Left colon (tissue), 2 donors: ENCODE data around the gene FANCD2OS. TPM values are rescaled to one million over a fixed set of nuclear protein-coding genes. Genes with fewer than 3 reads are reported as not detected.
"Not testable (repeated sequence)": the region's sequence is repeated elsewhere in the genome, so short reads cannot be mapped to it uniquely, and the experiment has no call there.

Experiments used
- ATAC-seq: fragments of 200-7000 bp; cut with Tn5 transposase; one replicate; pipeline ENCODE4 v1.9.1; 2020; ENCODE audit warnings: mild to moderate bottlenecking, moderate library complexity
- DNase-seq, 2 donors: peaks; one replicate each; pipeline ENCODE4 v3.0.0-alpha.2; 2020
- intact Hi-C, 2 donors: fragments of 100-400 bp; cut with DNase I in 1 of 2; cut with micrococcal nuclease in 1 of 2; formaldehyde crosslinking; loops; one replicate each; pipeline versions ENCODE4 v1.11.2 to v1.14.0; 2022; cut with DNase I, micrococcal nuclease
- long read RNA-seq: library from polyadenylated mRNA; unstranded; transcript quantifications from one replicate; pipeline ENCODE4 v2.0.0, GENCODE V29; 2021
- total RNA-seq, 2 donors: library from RNA; stranded (reverse); fragmentation: NEBNext Ultra II Directional; extraction: Animal tissue kit (Norgen Biotek cat#: 25700); gene quantifications; one replicate each; pipeline ENCODE4 v1.2.1, GENCODE V29; 2021
- donor health status: DM: no; HTN: no; CAD: no.
- donor health status: DM: yes; HTN: yes; CAD: no.

The FANCD2OS gene, protein sequence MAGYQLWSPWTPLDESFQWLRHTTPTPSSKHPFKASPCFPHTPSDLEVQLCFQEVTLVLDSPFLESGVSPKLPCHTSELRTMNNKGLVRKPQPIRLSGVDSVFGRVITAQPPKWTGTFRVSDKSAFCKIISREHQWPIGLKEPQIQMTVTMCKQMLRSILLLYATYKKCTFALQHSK
- not detected for total RNA-seq
- long read RNA-seq, result 0 reads

DNA sequence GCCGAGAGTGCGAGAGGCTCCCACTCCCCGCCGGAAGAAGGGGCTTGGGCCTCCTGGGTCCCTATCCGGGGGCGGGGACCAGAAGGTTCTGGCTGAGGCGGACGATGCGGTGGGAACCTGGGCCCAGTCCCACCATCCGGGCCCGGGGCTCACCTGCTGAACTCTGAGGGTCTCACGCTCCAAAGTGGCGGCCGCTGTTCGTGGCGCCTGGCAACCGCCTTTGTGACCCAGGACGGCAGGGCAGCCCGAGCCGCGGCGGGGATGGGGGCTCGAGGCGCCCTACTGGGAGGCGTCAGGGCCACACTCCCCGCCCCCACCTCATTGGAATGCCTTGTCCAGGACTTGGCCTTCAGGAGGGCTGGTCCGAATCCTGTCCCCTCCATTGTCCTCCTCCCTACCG, at the start of gene FANCD2OS:
Gene FANCD2OS (minus strand): TSS at position 165 of the 400 bp plus-strand sequence. CDS start 3,481 bp downstream, outside the sequence.
- intact Hi-C loops, result no loop called here
- ATAC-seq (no peak), DNase-seq (no peak)

DNA sequence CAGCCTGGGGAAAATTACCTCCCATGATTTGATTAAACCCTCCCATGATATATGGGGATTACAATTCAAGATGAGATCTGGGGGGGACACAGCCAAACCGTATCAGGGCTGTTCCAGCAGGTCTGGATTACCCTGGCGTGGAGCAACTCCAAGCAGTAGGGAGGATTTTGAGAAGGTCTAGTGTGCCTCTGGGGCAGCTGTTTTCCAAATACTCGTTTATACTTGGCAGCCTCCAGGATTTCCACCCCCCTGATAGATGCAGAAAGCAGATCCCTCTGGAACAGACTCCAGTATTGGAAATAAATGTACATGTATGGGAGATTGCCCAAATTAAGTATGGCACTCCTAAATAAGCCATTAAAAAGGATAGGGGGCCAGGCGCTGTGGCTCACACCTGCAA, 49.0 kb upstream of the FANCD2OS start:
- DNase-seq (no peak), ATAC-seq (no peak)
- intact Hi-C loops, result no loop called here

DNA sequence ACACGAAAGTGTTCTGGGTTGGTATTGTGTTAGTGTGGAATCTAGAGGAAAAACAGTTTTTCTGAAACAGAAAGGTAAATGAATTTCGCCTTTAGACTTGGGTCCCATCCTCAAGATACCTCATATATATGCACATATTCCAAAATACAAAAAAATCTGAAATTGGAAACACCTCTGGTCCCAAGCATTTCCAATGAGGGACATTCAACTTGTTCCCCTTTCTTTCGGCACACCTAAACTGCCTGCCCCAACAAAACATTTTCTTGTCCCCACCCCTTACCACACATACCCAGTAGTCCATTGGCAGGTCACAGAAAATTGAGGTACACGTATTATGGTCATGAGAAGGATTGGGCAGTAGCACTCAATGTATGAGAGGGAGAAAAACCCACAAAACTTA, 47.6 kb upstream of the FANCD2OS start:
- no peak for ATAC-seq
- intact Hi-C loops, result no loop called here
- DNase-seq, result no peak

DNA sequence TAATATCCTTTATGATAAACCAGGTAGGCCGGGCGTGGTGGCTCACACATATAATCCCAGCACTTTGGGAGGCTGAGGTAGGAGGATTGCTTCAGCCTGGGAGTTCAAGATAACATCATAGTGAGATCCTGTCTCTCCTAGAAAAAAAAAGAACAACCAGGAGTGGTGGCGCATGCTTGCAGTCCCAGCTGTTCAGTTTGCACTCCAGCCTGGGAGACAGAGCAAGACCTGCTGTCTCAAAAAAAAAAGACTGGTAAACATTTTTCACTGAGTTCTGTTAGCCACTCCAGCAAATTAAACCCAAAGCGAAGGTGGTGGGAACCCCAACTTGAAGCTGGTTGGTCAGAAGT, 47.0 kb upstream of the FANCD2OS start:
- intact Hi-C loops, result no loop called here
- ATAC-seq (no peak), DNase-seq (no peak)

DNA sequence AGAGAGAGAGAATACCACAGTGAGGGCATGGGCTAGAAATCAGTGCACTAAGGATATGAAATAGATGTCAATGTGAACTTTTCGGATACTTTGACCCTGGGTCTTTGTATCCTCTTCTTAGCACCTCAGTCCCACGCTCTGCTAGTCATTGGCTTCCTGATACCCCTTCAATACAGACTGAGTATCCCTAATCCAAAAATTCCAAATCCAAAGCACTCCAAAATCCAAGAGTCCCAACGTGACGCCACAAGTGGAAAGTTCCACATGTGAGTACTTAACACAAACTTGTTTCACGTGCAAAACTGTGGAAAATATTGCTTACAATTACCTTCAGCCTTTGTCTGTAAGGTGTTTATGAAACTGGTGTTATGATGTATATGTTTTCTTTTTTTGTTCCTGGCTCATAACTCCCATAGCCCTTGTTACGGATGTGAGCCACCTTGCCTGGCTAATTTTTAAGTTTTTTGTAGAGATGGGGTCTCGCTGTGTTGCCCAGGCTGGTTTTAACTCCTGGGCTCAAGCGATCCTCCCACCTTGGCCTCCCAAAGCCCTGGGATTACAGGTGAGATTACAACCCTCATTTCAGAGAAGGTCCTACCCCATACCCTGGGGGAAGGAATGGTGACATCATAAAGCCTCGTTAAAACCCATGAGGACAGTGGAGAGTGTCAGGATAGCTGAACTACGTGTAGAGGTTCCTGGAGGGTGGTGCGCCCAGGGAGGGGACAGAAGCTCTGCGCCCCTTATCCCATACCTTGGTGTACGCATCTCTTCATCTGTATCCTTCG, 46.5 kb upstream of the FANCD2OS start:
- DNase-seq (no peak), ATAC-seq (peak; percentile 14)
- intact Hi-C loops, result no loop called here

DNA sequence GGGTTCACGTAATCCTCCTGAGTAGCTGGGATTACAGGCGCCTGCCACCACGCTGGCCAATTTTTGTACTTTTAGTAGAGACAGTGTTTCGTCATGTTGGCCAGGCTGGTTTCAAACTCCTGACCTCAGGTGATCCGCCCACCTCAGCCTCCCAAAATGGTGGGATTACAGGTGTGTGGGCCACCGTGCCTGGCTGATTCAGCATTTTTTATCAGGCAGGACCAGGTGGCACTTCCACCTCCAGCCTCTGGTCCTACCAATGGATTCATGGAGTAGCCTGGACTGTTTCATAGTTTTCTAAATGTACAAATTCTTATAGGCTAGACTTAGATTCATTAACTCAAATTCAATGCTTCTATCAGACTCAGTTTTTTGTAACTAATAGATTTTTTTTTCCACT, 42.9 kb upstream of the FANCD2OS start:
- intact Hi-C loops, result no loop called here
- no peak for ATAC-seq
- DNase-seq, result no peak

DNA sequence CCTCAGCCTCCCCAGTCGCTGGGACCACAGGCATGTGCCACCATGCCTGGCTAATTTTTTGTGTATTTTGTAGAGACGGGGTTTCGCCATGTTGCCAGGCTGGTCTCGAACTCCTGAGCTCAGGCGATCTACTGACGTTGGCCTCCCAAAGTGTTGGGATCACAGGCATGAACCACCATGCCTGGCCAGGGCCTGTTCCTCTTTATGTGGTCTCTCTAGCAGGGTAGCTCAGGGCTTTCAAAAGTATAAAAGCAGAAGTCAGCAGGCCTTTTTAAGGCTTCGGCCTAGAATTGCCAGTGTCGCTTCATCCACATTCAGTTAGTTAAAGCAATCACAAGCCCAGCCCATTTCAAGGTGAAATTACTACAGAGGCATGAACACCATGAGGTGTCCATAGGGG, 41.2 kb upstream of the FANCD2OS start:
- intact Hi-C loops, result no loop called here
- DNase-seq (no peak), ATAC-seq (no peak)

DNA sequence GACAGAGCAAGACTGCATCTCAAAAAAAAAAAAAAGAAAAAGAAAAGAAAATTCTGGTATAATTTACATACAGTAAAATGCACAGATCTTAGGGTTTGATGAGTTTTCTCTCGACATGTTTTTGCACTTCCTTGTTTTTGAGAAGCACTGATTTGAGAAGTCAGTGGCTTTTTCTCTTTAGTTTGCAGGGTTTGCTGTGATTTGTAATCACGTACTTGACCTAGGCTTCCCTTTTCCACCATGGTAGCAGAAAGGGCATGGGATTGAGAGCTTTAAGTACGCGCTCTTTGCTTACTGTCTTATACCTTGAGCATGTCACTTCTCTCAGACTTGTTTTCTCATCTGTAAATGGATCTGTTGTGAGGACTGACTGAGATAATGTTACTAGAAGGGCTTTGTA, 37.6 kb upstream of the FANCD2OS start:
- intact Hi-C loops, result no loop called here

DNA sequence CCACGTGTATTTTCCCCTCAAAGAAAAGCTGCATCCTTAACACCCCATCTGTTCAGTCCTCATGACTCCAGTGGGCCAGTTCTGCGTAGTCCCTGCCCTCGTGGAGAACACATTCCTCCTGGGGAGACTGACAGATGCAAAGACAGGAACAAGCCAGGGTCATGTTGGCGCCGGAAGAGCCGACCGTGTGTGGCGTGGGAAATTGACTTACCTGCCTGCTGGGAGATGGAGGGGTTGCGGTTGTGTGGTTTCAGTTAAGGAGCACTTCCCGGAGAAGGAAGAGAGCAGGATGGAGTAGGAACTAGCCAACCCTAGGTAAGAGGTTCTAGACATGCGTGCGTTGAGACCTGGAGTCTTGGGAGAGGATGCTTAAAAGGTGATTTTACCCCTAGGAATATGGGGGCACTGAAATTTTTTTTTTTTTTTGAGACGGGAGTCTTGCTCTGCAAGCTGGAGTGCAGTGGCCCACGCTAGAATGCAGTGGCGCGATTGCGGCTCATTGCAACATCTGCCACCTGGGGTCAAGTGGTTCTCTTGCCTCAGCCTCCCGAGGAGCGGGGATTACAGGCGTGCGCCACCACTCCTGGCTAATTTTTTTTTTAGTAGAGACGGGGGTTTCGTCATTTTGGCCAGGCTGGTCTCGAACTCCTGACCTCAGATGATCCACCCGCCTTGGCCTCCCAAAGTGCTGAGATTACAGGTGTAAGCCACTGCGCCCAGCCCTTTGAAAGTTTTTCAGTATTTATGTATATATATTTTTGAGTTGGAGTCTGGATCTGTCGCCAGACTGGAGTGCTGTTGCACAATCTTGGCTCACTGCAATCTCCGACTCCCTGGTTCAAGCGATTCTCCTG, 34.9 kb upstream of the FANCD2OS start:
- intact Hi-C loops, result no loop called here
- no peak for ATAC-seq
- DNase-seq, result peak in 1 of 2 donors; percentile 20

More for the DNA sequence above, 37.6 kb upstream of the FANCD2OS start:
- ATAC-seq, result no peak
- no peak for DNase-seq

DNA sequence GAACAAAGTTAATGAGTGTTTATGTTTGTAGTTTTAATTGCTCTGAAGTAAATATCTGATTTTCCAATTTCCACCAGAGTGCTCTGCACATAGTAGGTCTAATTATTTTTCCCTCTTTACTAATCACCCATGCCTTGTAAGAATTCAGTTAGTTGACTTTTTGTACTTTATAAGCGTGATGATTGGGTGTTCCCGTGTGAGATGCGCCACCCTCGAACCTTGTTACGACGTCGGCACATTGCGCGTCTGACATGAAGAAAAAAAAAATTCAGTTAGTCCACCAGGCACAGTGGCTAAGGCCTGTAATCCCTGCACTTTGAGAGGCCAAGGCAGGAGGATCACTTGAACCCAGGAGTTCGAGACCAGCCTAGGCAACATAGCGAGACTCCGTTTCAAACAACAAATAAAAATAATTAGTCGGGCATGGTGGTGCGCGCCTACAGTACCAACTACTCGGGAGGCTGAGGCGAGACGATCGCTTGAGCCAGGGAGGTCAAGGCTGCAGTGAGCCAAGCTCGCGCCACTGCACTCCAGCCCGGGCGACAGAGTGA, 33.0 kb upstream of the FANCD2OS start:
- DNase-seq (peak in 1 of 2 donors; percentile 26), ATAC-seq (no peak)
- intact Hi-C loops, result no loop called here

DNA sequence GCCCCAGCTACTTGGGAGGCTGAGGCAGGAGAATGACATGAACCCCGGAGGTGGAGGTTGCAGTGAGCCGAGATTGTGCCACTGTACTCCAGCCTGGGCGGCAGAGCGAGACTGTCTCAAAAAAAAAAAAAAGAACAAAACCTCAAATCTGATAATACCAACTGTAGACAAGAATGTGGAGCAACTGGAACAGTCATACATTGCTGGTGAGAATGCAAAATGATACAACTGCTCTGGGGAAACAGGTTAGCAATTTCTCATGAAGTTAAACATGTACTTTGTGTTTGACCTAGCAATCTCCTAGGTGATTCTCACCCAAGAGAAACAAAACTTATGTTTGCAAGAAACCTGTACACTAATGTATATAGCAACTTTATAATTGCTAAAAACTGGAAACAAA, 29.1 kb upstream of the FANCD2OS start:
- ATAC-seq (no peak), DNase-seq (no peak)
- intact Hi-C loops, result no loop called here

DNA sequence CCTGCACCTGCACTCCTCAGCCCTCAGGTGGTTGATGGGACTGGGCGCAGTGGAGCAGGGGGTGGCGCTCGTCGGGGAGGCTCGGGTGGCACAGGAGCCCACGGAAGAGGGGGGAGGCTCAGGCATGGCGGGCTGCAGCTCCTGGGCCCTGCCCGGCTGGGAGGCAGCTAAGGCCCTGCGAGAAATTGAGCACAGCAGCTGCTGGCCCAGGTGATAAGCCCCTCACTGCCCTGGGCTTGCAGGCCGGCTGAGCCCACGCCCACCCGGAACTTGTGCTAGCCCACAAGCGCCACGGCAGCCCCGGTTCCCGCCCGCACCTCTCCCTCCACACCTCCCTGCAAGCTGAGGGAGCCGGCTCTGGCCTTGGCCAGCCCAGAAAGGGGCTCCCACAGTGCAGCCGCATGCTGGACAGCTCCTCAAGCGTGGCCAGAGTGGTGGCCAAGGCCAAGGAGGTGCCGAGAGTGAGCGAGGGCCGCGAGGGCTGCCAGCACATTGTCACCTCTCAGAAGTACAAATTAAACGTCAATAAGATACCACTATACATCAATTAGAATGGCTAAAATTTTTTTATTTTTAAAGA, 28.5 kb upstream of the FANCD2OS start:
- intact Hi-C loops, result no loop called here
- ATAC-seq, result no peak
- DNase-seq, result no peak

DNA sequence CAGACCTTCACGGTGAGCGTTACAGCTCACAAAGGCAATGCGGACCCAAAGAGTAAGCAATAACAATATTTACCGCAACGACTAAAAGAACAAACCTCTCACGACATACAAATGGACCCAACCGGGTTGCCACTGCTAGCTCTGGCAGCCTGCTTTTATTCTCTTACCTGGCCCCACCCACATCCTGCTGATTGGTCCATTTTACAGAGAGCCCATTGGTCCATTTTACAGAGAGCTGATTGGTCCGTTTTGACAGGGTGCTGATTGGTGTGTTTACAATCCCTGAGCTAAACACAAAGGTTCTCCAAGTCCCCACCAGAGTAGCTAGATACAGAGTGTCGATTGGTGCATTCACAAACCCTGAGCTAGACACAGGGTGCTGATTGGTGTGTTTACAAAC, 27.8 kb upstream of the FANCD2OS start:
- ATAC-seq, DNase-seq, intact Hi-C loops: not testable (repeated sequence)

DNA sequence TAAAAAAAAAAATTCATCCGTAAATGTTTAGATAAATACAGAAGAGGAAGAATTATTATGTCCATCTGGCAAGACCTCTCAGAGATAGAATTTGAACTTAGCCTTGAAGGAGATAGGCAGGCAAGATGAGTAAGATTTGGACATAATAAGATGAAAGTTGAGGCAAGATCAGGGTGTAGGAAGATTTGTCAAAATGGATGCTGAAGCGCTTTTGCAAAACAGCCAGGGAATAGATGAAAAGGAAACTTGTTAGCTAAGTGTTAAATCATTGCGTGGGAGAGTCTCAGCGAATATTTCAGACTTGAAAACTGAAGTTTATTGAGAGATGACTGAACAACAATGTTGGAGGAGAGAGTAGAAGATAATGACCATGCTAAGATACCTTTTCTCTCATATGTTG, 14.7 kb upstream of the FANCD2OS start:
- ATAC-seq, result no peak
- no peak for DNase-seq
- intact Hi-C loops, result no loop called here

DNA sequence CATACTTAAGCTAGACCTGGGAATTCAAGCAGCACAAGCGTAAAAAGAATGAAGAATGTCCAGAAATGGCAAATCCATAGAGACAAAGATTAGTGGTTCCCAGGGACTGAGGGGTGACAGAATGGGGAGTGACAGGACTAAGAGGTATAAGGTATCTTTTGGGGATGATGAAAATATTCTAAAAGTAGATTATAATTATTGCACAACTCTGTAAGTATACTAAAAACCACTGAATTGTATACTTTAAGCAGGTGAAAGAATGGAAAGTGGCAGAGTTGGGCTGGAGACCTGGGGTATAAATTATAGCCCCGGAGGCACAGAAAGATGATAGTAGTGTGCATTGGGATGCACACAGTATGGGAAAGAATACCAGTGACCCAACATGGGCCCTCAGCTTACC, 13.0 kb upstream of the FANCD2OS start:
- ATAC-seq, result no peak
- intact Hi-C loops, result no loop called here

DNA sequence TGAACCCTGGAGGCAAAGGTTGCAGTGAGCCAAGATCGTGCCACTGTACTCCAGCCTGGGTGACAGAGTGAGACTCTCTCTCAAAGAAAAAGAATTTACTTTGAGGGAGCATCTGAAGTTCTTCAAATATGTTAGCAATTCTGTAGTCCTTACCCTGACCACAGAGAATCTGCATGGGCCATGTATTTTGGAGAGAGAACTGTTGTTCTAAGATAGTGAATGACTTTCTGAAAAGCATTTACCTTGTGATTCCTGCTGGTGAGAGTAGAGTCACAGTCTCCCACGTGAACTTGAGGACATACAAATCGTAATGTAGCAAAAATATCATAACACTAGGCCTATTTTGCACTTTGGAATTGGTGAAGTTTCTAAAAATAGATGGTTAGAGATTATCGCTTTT, 11.3 kb upstream of the FANCD2OS start:
- ATAC-seq (no peak), DNase-seq (no peak)
- intact Hi-C loops, result no loop called here

More for the DNA sequence above, 13.0 kb upstream of the FANCD2OS start:
- no peak for DNase-seq

DNA sequence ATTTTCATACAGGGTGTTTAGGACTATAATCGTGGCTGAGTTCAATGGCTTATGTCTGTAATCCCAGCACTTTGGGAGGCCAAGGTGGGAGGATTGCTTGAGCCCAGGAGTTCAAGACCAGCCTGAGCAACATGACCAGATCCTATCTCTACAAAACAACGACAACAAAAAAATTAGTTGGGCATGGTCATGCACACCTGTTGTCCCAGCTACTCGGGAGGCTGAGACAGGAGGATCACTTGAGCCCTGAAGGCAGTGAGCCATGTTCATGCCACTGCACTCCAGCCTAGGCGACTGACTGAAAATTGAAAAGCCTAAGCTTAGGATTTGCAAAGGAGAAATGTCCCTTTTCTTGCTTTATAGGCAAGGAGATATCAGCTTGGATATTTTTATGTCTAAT, 8.9 kb upstream of the FANCD2OS start:
- intact Hi-C loops, result no loop called here
- no peak for ATAC-seq
- no peak for DNase-seq

DNA sequence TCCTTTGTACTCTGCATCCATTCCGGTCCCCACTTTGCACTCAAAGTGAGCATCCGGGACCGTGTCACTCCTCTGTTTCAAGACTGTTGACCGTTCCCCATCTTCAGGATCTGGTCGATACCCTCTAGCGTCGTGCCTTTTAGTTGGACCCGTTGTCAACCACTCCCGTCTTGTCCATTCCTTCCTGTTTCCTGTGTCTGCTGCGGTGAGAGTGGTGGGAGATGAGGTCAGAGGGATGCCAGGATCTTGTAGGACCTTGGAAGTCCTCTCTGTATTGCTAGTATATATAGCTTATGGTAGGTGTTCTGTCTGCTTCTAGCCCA, 8.0 kb upstream of the FANCD2OS start:
- ATAC-seq, result peak; percentile 45
- intact Hi-C loops, result no loop called here
- peak in 1 of 2 donors; percentile 28 for DNase-seq
